Activated CD4-positive, alpha-beta T cell treated with anti-CD3 and anti-CD28 coated beads, Interleukin-2, amount 50 U/mL, for 48 hours (primary cell): Measurements from ENCODE around the gene CD24.
A peak's percentile ranks its signal among the peaks of the same experiment; 100 is the strongest.
"Not testable (repeated sequence)": the region's sequence is repeated elsewhere in the genome, so short reads cannot be mapped to it uniquely, and the experiment has no call there.

Source experiments
- DNase-seq, 2 experiments: peaks; one replicate each; pipeline ENCODE4 v3.0.0-alpha.2; 2020

The CD24 gene, protein sequence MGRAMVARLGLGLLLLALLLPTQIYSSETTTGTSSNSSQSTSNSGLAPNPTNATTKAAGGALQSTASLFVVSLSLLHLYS

DNA sequence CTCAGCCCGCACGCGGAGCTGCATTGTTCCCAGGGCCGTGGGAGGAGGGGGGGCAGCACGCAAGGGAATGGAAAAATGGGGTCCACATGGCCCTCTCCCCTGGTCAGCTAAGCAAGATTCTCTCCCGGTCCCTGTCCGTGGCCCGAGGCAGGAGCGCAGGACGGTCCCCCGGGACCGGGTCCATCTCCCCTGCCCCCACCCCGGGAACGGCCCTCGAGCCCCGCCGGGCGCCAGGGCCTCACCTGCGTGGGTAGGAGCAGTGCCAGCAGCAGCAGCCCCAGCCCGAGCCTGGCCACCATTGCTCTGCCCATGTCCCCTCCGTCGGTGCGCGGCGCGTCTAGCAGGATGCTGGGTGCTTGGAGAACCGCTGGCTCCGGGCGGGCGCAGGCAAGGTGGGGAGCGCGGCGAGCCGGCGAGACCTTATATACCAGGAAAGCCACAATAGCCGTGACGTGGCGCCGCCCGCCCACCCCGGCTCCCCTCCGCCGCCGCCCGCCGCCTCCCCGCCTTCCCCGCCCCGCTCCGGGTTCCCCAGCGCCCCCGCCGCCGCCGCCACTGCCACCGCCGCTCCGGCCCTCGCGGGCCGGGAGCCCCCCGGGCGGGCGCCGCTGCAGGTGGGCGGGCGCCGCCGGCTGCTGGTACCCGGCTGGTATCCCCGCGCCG lies at the start of gene CD24:
Gene CD24, minus strand, starts transcription at position 394 of the 663 bp plus-strand sequence. Its CDS starts 83 bp downstream, at position 311.
- peak; percentile 20 to 30 for DNase-seq

DNA sequence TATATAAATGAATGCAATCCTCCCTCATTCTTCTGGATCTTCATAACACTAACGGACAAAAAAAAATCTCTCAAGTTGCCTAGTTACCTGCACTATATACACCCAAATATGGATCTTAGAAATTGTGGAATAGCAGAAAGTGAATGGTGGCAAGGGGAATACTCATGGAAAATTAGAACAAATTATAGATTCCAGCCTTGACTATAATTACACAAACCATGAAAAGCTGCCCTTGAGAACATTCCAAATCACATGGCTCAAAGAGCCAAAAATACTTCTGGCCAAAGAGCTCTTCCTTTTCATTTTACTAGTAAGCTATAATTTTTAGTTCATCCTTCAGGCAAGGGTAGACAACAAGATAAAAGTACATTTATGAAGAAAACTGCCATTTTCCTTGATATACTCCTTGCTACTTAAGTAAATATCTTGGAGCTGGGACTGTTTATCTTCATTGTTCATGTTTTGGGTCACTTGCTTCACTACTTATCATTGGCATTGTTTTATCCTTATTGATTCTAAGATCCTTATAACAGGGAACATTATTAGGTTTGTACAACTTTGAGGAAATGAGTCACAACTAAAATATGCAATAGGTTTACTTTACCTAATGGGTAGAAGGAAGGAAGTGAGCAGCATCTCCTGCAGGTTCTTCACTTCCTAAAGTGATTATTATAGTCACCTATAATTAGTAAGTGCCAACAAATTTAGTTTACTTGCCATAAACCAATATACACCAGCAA lies 47.1 kb upstream of the CD24 start:
- DNase-seq = no peak

DNA sequence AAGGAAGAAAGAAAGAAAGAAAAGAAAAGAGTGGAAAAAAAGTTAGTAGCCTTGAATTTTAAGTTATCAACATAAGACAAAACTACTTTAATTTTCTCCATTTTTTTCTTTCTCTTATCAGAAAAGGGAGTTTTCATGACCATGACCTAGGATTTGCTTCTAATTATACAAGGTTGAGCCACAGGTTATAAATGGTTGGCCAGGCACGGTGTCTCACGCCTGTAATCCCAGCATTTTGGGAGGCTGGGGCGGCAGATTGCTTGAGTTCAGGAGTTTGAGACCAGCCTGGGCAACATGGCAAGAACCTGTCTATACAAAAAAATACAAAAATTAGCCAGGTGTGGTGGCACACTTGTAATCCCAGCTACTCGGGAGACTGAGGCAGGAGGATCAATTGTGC lies 45.7 kb upstream of the CD24 start:
- DNase-seq = no peak

DNA sequence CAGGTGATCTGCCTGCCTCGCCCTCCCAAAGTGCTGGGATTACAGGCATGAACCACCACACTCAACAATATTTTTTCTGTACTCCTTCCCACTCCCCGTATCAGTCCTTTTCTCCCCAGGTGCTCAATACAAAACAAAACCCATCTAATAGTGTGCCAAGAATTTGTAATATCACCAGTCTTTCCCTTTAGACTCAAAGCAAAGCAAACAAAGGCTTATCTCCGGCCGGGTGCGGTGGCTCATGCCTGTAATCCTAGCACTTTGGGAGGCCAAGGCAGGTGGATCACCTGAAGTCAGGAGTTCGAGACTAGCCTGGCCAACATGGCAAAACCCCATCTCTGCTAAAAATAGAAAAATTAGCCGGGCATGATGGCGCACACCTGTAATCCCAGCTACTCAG lies 45.1 kb upstream of the CD24 start:
- not testable (repeated sequence) for DNase-seq

DNA sequence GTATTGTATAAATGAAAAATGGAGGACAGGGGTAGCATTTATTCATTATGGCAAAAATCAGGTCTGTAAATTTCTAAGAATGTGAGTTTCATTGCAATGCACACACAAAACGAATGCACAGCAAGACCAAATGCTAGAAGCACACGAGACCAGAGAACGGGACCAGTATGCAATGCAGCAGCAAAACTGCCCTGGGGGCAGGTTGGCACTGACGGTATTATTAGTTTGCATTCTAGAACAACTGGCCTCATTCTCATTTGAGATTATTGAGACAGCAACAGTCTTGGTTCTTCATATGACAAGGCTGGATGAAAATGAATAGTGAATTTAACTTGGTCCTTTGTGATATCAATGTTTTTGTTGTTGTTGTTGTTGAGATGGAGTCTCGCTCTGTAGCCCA lies 44.5 kb upstream of the CD24 start:
- no peak for DNase-seq

DNA sequence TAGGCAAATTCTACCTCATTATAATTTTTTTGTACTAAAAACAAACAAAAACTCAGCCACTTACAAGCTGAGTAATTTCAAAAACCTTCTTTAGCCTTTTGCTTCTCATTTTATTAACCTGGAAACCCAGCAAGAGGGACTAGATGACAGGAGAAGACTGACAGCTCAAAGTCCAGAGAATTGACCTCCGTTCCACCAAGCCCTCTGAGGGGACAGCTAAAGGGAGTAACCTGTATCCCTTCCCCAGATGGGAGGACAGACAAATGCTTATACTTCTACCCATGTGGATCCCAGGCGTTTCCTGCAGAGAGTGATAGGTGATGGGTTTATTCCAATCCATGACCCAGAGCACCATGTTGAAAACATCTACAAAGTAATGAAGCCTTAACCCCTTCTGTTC lies 35.0 kb upstream of the CD24 start:
- DNase-seq = no peak

DNA sequence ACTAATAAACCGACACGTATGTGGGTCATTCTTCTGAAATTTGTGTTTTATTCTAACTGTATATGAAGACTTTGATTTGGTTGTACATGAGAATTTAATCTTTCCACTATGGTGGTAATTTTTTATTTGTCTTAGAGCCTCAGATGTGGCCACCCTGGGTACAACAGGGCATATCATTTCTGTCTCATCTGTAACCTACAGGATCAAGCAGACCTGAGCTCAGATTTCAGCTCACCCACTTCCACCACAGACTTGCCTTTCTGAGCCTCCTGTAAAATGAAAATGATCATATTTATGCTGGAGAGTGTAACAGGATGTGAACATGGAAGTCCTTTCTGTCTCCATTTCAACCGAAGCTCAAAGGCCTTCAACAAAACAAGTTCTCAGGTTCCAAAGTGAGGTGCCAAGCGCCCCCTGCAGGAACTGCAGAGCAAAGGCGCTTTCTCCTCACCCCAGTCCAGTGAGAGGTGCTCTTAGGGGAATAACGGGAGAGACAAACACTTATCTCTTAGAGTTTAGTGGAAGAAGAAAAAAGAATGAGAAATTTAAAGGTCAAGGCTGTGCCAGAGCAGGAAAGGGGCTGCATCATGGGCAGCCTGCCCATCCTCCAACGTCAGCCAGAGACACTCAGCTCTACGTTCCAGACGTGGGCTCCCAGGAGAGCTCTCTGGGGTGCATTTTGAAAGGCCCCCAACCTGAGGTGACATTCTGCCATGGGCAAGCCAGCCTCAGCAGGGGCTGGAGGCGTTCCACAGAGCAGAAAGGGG lies 23.0 kb upstream of the CD24 start:
- DNase-seq = peak; percentile 58 to 70

DNA sequence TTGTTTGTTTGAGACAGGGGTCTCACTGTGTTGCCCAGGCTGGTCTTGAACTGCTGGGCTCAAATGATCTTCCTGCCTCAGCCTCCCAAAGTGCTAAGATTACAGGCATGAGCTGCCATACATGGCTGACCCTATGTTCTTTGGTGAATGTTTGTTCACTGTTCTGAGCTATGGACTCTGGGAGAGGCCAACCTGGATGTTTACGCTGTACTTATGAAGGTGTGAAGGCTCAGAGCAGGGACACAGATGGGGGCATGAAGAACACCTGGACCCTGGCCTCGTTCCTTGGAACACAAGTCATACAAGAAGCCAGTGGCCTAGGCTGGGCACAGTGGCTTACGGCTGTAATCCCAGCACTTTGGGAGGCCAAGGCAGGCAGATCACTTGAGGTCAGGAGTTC lies 21.1 kb upstream of the CD24 start:
- DNase-seq = no peak

DNA sequence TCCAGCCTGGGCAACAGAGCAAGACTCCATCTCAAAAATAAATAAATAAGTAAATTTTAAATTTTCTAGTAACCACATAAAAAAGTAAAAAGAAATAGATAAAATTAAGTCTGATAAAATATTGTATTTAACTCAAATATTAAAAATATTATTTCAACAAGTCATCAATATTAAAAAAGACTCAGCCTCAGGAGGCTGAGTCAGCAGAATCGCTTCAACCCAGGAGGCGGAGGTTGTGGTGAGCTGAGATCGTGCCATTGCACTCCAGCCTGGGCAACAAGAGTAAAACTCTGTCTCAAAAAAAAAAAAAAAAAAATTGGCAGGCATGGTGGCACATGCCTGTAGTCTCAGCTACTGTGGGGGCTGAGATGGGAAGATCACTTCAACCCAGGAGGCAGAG lies 15.2 kb upstream of the CD24 start:
- not testable (repeated sequence) for DNase-seq

DNA sequence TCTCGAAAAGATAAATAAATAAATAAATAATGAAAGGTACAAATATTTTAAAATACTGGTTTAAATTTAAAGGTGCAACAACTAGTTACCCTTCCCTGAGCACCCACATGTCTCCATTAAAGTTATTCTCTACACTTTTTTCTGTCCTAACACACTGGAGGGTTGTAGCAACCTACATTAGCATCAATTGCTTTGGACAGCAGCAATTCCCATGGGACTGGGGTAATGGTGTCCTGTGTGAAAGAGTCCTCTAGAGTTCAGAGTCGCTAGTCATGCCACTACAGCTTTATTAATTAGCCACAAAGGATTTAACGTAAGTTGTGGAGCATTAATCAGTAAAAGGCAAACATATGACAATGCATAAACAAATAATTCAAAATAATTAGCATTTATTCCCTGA lies 14.1 kb upstream of the CD24 start:
- no peak for DNase-seq

DNA sequence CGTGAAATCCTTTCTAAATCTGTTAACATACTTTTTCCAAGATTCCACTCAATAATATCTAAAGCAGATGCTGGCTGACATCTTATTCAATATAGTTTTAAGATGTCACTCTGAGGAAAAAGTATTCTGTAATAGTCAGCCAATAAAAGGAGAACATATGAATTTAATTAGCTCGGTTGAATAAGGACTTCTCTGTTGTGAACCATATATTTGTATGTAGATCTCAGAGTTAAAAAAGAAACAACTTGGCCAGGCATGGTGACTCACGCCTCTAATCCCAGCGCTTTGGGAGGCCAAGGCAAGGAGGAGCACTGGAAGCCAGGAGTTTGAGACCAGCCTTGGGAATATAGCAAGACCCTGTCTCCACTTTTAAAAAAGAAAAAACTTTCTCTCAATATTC lies 7.4 kb upstream of the CD24 start:
- no peak for DNase-seq

DNA sequence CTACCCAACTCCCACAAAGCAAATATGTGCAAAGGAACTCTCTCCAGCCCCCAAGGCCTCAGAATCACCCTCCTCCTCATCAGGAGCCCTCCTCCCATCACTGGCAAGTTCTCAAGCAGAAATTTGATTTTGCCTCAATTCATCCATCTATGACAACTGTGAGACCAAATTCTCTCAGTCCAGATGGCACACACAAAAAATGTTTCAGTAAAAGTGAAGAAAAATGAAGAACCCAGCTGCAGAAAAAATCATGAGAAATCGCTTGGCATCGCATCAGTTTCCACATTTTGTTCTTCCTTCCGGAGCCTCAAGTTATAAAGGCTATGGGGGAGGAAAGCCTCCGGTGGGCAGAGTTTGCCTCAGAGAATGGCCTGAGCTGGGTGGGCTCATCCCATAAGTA lies 6.4 kb upstream of the CD24 start:
- no peak for DNase-seq

DNA sequence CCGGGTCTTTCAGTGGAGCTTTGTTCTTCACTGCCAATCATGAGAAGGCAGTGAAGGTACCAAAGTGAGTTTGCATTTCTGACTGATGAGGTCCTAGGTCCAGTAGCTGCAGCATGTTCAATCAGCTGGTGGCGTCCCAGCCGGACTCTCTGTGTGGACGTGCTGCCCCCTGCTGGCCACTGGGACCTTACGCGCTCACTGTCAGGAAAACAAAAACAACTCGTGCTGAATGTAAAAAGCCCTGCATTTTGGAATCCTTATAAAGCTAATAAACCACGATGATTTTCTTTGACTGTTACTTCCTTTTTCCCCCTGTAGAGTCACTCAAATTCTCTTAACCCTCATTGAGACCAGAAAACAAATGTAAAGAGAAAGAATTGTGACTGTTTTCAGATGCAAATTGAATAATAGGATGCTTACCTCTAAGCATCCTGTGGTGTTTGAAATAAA lies 4.9 kb upstream of the CD24 start:
- peak; percentile 86 to 88 for DNase-seq

DNA sequence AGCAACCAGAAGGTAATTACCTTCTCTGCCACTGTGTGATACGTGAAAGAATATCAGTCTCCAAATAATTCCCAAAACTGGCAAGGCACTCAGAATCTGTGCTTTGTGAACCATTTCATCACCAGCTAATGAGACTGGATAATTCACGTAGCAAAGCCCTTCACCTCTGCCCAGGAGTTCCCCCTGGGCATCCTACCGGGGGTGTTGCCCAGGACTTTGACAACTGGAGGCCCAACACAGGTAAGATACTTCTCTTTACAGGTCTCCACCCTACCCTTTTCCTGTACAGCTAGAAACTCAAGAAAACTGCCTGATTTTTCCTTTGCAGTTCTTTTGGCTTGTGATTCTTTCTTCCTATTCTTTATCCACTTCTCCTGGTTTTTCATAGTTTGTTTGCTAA lies 2.7 kb upstream of the CD24 start:
- DNase-seq = no peak

DNA sequence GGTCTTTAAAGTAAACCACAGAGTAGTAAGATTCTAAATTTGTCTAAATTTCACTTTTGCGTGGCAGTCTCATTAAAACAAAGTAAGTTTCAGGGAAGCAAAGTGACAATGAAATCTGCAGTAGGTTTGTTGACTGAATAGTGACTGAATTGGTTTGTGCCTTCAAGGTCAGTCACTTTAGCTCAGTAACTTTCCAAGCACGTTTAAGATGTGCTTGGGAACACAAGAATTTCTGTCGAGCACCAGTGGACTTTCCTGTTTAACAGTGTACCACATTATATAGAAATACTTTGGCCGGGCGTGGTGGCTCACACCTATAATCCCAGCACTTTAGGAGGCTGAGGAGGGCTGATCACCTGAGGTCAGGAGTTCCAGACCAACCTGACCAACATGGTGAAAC lies 1.7 kb upstream of the CD24 start:
- no peak for DNase-seq

DNA sequence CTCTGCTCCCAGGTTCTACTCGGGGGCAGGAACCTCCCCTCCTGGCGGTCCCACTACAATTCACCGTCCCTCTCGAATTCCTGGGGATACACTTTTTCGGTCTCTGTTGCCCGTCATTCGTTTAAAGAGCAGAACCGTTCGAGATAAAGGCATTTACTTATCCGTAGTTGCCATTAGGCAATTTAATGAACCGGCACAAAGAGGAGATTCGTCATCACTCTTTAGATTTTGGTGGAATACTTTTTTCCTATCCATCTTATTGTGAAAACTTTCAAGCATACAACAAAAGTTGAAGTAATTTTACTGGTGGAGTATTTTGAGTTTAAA lies 1.2 kb upstream of the CD24 start:
- no peak for DNase-seq

DNA sequence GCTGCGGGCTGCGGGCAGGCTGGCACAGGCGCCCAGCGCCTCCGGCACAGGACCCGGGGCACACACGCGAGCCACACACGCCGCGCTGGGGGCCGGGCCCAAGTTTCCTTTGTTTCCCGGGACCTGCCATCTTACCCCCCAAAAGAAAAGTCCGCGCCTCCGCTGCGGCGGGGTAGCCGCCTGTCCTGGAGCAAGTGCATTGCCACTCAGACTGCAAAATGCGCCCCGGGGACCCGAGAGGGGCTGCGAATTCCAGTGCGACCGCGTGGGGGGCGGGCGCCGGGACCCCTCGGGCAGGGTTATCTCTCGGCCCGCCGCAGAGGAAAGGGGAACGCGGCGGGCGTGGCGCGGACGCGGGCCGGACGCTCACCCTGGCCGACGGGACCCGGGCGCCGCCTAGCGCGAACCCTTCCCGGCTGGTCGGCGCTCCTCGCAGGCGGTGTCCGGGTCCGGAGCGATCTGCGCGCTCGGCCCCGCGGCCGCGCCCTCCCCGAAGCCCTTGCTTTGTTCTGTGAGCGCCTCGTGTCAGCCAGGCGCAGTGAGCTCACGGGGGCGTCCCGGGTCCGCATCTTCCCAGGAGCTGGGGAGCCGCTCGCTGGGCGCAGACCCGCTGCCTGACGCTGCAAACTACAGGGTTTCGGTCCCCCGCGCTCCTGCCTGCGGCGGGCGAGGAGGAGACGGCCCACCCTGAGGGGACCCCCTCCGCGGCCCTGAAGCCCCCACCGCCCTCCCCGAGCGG lies 639 bp upstream of the CD24 start:
- peak in 1 of 2 experiments; percentile 28 for DNase-seq

DNA sequence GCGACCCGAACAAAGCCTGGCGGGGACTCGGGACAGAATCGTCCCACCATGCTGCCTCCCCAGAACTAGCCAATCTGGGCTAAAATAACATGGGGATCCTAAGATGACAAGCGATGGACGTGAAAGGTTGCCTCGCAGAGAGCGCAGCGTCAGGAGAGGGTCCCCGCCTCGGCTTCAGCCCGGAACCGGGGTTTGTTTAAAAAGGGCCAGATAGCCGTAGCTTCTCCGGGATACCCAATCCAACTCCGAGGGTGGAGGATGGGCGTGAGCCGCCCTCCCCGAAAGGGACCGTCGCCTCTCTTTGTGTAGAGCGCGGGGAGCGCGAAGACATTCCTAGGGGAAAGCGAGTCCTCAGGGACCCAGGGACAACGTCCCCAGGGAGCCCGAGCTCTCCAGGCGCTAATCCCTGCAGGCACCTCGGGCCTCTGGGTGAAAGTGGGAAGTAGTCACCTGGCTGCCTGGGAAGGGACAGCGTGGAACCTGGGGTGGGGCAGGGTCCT lies 643 bp downstream of the CD24 start:
- DNase-seq = peak in 1 of 2 experiments; percentile 9

DNA sequence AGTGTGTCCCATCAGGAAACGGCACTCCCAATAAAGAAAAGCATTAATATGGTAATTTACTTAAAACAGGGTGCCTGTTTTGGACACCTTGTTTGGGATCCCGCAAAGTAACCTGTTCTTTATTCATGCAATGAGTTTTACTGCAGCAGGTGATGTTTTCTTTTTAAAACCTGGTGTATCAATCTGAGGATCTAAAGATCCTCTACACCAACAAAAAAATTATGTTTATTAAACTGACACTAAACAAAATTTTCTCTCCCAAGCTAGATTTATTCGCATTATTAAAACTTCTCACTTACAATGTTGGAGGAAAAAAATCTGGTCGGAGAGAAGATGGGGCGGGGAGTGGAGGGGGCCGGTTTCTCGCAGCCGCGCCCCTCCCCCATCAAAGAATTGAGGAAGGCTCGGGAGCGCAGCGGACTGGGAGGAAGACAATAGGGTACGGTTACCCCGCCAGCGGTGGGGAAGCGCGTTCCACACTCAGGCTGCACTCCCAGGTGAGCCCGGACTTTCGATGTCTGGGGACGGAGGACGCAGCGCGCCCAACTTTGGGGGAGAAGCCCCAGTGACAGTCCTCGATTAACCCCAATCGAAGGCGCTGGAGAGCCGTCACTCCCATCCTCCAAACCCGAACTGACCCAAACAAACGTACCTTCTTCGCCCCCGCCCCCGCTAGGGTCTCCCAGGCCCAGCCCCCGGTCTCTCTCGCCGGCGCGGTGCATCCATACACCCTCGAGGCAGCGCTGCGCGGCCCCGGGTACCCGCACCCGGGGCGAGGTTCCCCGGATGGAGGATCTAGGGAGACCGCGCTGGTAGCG lies 1.3 kb downstream of the CD24 start:
- peak in 1 of 2 experiments; percentile 5 for DNase-seq

DNA sequence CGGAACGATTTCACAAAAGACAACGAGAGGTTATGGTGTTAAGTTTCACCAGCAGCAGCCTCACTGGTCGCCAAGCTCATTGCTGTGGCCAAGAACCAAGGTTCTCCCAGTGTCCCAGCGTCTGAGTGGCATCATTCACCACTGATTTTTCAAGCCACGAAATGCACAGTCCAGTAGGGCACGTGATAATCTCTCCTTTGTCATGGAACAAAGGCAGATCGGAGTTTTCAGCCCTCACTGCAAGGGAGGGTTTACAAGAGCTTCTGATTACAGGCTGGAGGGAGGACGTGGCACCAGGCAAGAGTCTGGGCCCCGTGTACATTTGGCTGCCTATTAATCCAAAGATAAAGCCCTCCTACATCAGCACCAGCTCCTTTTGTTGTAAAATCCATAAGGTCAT lies 2.0 kb downstream of the CD24 start:
- DNase-seq = no peak

DNA sequence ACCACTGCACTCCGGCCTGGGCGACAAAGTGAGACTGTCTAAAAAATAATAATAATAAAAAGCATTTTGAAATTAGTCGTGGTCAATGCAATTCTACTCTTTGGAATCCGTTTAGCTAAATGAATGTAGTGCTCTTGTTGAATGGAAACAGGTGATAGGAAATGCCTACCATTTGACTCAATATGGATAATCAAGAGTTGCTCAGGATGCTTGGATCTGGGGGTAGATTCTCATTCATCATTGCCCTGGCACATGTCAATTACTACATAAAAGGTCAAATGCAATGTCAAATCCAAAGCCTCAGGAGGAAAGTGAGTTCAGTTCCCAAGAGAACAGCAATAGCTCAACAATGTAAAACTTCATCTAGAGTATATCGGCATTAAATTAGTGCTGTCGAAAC lies 3.8 kb downstream of the CD24 start:
- DNase-seq = not testable (repeated sequence)
